NCI-H2171 (cell line): ENCODE results near the gene HAGHL.
"Not testable (repeated sequence)": the region's sequence is repeated elsewhere in the genome, so short reads cannot be mapped to it uniquely, and the experiment has no call there.

Source experiments
- DNase-seq: peaks from one replicate; lab custom pipeline; 2025; lab: John Stamatoyannopoulos, UW

Gene HAGHL

DNA sequence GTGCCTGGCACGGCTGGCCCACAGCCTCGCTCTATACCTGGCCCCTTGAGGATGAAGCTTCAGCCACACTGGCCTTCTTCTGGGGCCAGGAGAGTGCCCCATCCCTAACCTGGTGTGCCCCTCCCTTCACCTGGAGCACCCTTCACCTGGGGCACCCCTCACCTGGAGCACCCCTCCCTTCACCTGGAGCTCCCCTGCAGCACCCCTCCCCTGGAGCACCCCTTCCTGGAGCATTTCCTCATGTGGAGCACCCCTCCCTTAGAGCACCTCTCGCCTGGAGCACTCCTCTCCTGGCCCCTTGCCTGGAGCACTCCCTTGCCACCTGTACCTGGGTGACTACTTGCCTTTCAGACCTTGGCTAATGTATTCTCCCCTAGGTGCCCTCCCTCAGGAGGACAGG lies 18.9 kb upstream of the HAGHL start:
- no peak for DNase-seq

GRCh38 chr16:708959-709358 lies 17.9 kb upstream of the HAGHL start:
- no peak for DNase-seq

GRCh38 chr16:709566-710499 lies 17.1 kb upstream of the HAGHL start:
- peak; percentile 86 for DNase-seq

DNA sequence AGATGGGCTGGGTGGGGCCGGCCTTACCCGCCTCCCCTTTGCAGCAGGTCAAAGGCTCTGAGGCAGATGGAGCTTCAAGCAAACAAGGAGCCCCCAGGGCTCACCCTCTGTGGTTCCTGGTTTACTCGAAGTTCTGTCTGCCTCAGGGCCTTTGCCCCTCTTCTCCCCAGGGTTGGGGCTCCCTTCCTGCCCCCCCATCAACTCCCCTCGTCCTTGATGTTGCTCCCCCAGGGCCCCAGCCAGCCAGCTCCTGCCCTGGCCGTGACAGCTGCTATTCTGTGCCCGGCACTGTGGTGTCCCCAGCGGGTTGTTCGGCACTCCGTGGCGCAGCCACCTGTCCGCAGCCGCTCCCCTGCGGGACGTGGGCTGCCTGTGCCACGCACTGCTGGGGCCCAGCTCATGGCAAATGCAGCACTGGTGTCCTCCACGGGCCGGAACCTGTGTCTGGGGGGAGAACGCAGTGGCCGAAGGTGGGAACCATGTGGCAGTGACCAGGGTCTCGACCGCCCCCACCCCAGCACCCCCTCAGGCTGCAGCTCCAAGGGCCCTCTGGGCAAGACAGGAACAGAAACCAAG lies 16.3 kb upstream of the HAGHL start:
- DNase-seq, result no peak

- no peak for DNase-seq
Observed at GRCh38 chr16:711084-711483, 15.8 kb upstream of the HAGHL start.

GRCh38 chr16:711548-712320 lies 15.2 kb upstream of the HAGHL start:
- no peak for DNase-seq

- not testable (repeated sequence) for DNase-seq
Observed at GRCh38 chr16:712740-713250, 14.1 kb upstream of the HAGHL start.

DNA sequence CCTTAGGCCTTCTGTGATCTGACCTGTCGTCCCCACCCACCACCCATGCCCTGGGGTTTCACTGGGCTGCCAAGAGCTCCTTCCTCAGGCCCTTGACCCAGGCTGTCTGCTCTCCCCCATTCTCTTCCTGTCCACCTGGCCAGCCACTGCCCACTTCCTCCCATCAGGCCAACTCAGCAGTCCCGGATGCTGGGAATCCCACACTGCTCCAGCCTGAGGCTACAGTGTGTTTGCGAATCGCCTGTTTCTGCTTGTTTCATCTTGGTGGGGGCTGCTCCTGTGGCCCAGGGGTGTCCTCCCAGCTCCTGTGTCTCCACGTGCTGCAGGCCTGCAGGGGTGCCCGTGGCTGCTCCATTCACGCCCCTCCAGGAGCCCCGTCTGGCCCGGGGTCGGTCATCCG lies 12.8 kb upstream of the HAGHL start:
- no peak for DNase-seq

- peak; percentile 82 for DNase-seq
Observed at GRCh38 chr16:714558-715476, 12.1 kb upstream of the HAGHL start, which contains the start of gene METRN. Gene METRN, plus strand, starts transcription at chr16:715118. Its CDS starts 172 bp downstream, at chr16:715290.

DNA sequence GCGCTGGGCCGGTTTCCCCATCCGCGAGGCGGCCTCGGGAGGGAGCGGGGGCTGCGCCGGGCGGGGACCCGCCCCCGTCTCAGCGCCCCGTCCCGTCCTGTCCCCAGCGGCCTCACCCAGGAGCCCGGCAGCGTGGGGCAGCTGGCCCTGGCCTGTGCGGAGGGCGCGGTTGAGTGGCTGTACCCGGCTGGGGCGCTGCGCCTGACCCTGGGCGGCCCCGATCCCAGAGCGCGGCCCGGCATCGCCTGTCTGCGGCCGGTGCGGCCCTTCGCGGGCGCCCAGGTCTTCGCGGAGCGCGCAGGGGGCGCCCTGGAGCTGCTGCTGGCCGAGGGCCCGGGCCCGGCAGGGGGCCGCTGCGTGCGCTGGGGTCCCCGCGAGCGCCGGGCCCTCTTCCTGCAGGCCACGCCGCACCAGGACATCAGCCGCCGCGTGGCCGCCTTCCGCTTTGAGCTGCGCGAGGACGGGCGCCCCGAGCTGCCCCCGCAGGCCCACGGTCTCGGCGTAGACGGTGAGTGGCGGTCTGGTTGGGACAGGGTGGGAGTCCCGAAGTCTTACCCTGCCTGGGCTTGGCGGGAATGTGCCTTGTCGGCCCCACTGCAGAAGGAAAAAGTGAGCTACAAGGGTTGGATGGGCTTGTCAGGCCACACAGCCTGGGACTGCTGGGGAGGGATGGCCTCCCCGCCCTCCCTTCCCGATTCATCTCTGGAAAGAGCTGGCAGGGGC lies 11.3 kb upstream of the HAGHL start:
- peak; percentile 21 for DNase-seq

DNA sequence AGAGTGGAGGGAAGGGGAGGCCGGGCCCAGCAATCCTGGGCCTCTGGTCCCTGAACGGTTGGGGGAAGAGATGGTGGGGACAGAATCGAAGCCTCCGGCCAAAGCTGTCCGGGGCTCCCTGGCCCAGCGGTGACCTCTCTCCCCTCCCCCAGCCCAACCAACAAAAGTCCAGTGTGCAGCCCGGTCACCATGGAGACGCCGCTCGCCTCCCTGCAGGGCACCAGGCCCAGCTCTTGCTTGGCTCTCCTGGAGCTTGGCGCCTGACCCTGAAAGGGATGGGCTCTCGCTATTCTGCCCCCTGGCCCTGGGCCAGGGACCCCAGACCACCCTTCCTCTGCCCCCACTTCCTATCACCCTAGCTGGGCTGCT lies 10.7 kb upstream of the HAGHL start:
- no peak for DNase-seq

GRCh38 chr16:716768-717325 lies 10.1 kb upstream of the HAGHL start:
- peak; percentile 39 for DNase-seq

- DNase-seq, result peak; percentile 69
Observed at GRCh38 chr16:717450-718245, 9.3 kb upstream of the HAGHL start.

- no peak for DNase-seq
Observed at GRCh38 chr16:718389-718788, 8.5 kb upstream of the HAGHL start.

DNA sequence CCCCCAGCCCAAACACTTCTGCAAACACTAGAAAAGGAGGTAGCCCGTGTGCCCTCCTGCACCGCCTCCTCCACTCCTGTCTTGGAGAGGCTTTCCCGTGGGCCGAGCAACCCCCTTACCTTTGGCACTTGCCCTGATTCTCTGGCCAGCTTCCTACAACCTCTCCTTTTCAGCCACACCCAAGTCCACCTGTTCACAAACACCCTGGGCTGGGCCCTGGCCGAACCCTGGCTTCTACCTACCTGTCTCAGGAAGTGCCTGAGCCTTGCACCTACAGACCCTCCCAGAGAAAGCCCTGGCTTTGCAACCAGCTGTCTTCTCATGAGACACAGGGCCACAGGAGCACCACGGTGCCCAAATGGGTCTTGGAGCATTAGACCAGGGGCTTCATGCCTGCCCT lies 8.0 kb upstream of the HAGHL start:
- no peak for DNase-seq

GRCh38 chr16:719815-720446 lies 7.0 kb upstream of the HAGHL start:
- peak; percentile 81 for DNase-seq

DNA sequence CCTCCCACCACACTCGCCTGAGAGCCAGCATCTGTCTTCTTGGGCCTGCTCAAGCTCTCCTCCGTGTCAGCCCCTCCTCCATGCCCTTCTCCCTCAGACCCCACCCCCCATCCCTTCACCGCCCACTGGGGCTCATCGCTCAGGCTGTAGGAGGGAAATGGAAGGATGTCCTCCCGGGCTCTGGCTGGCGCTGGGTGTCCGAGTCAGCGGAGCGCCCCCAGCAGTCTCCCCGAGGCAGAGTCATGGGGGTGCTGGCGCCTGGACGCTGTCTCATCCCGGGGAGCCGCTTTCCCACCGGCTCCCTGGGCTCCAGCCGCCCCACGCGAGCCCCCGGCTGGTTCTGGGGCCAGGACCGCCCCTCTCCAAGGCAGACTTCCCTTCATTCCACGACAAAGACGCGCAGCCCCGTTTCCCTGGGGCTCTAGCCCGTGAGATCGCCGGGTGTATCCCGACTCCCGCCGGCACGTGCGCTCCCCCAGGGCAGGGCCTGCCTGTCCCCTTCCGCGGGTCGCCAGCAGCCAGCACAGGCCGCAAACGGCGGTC lies 6.4 kb upstream of the HAGHL start:
- peak; percentile 86 for DNase-seq

GRCh38 chr16:720990-721764 lies 5.7 kb upstream of the HAGHL start, which contains the start of gene ANTKMT:
Gene ANTKMT, plus strand, starts transcription at chr16:721146. Its CDS starts 129 bp downstream, at chr16:721275.
- peak; percentile 87 for DNase-seq
